ENCODE results near the gene CCDC159. TPM values are rescaled to one million over a fixed set of nuclear protein-coding genes. Genes with fewer than 3 reads are reported as not detected.

Gene CCDC159
- total and polyA plus RNA-seq, 2 of the 13 experiments (the other 11 are each of a cell fraction or from before 2014, with no cell fraction given), result 1.7 to 6.3 TPM

GRCh38 chr19:11375143-11375948 is 29.0 kb downstream of the CCDC159 start (continued):
- TF ChIP-seq SCMH1 (CRISPR knock-in tag; IDR thresholded peaks at IDR 0.05; ENCODE audit: borderline replicate concordance) (no peak), SP1 (IDR thresholded peaks at IDR 0.05) (no peak), SP1 (CRISPR knock-in tag; IDR thresholded peaks at IDR 0.05) (no peak), ZNF749 (CRISPR knock-in tag; IDR thresholded peaks at IDR 0.05; ENCODE audit: borderline replicate concordance) (no peak), AKAP8 (CRISPR knock-in tag; IDR thresholded peaks at IDR 0.05) (no peak), ZNF318 (CRISPR knock-in tag; IDR thresholded peaks at IDR 0.05) (0 out of 2 replicates have a peak, but pooled peaks have one; percentile 89), ZNF512 (CRISPR knock-in tag; IDR thresholded peaks at IDR 0.05) (no peak), YEATS4 (CRISPR knock-in tag; IDR thresholded peaks at IDR 0.05; ENCODE audit: borderline replicate concordance) (peak; percentile 37; the same call in 1 of the 2 replicates), MZF1 (CRISPR knock-in tag; IDR thresholded peaks at IDR 0.05; ENCODE audit: borderline replicate concordance) (no peak), SP4 (CRISPR knock-in tag; IDR thresholded peaks at IDR 0.05) (no peak), STAG1 (CRISPR knock-in tag; IDR thresholded peaks at IDR 0.05) (no peak), HNRNPUL1 (IDR thresholded peaks at IDR 0.05; ENCODE audit: low read depth, low read length) (no peak), REXO4 (CRISPR knock-in tag; IDR thresholded peaks at IDR 0.05; ENCODE audit: borderline replicate concordance) (no peak), ZNF746 (CRISPR knock-in tag; IDR thresholded peaks at IDR 0.05) (no peak), ZBTB44 (CRISPR knock-in tag; IDR thresholded peaks at IDR 0.05) (no peak), HOMEZ (CRISPR knock-in tag; IDR thresholded peaks at IDR 0.05; ENCODE audit: low read depth) (no peak)
